HepG2 (cell line): ENCODE data around the gene CLDN9. TPM values are rescaled to one million over a fixed set of nuclear protein-coding genes. Genes with fewer than 3 reads are reported as not detected.

ENCODE experiments used
- AKAP8 ChIP-seq: sonication (generic); formaldehyde crosslinking; IDR thresholded peaks from 2 replicates; pipeline ENCODE4 v1.5.1; 2020; ENCODE audit warnings: mild to moderate bottlenecking, missing genetic modification reagents
- ARNT ChIP-seq: fragments of 450-650 bp; IDR thresholded peaks from 2 replicates; pipeline ENCODE4 v1.6.1; 2017
- CEBPB ChIP-seq: IDR thresholded peaks from 2 replicates; pipeline ENCODE4 v1.6.1; 2011; ENCODE audit warnings: low read depth, low read length, improper control_type of control experiment, borderline replicate concordance
- EED ChIP-seq: sonication (generic); formaldehyde crosslinking; IDR thresholded peaks from 2 replicates; pipeline ENCODE4 v1.5.0; 2020; ENCODE audit warnings: mild to moderate bottlenecking, missing genetic modification reagents
- KDM4B ChIP-seq: sonication (generic); formaldehyde crosslinking; IDR thresholded peaks from 2 replicates; pipeline ENCODE4 v1.4.0; 2020; ENCODE audit warnings: missing genetic modification reagents
- NPAS2 ChIP-seq: sonication (generic); formaldehyde crosslinking; IDR thresholded peaks from 2 replicates; pipeline ENCODE4 v1.8.0; 2022; ENCODE audit warnings: mild to moderate bottlenecking, missing genetic modification reagents, borderline replicate concordance
- TARDBP ChIP-seq: sonication (generic); formaldehyde crosslinking; IDR thresholded peaks from 2 replicates; pipeline ENCODE4 v1.8.0; 2022; ENCODE audit warnings: mild to moderate bottlenecking, missing genetic modification reagents
- ZFP36 ChIP-seq: fragments of 150-350 bp; IDR thresholded peaks from 2 replicates; pipeline ENCODE4 v1.6.1; 2018; ENCODE audit warnings: borderline replicate concordance, low read length, low read depth; ENCODE audit not compliant: partially characterized antibody
- ZNF101 ChIP-seq: sonication (generic); formaldehyde crosslinking; IDR thresholded peaks from 2 replicates; pipeline ENCODE4 v1.4.0; 2020; ENCODE audit warnings: mild to moderate bottlenecking, low read depth, missing genetic modification reagents, borderline replicate concordance
- ZNF143 ChIP-seq: sonication (generic); formaldehyde crosslinking; IDR thresholded peaks from 2 replicates; pipeline ENCODE4 v1.4.0; 2020; ENCODE audit warnings: missing genetic modification reagents
- ZNF263 ChIP-seq: sonication (generic); formaldehyde crosslinking; IDR thresholded peaks from 2 replicates; pipeline ENCODE4 v1.4.0; 2020; ENCODE audit warnings: missing genetic modification reagents
- ZNF788 ChIP-seq: sonication (generic); formaldehyde crosslinking; IDR thresholded peaks from 2 replicates; pipeline ENCODE4 v1.5.0; 2020; ENCODE audit warnings: mild to moderate bottlenecking, missing genetic modification reagents, borderline replicate concordance
- polyA plus RNA-seq, 8 experiments: library from polyadenylated mRNA; depleted of rRNA in 3 of 8; stranded (reverse) in 7 of 8; unstranded in 1 of 8; fragments of >200 nt; fragmentation: Illumina TruSeq in 4 of 8; extraction: Trizol in 4 of 8; gene quantifications; 2 replicates each; pipeline versions ENCODE4 v1.2.1 to v1.2.3, GENCODE V29; 2011 to 2016; ENCODE audit warnings: low read depth in 4 of 8, missing spikeins in 1 of 8, mixed read lengths in 1 of 8; ENCODE audit not compliant: insufficient read depth in 1 of 8
- total RNA-seq, 5 experiments: library from RNA; depleted of rRNA; stranded (reverse); fragments of >200 nt; fragmentation: Illumina TruSeq; extraction: Trizol; gene quantifications; 2 replicates each; pipeline ENCODE4 v1.2.3, GENCODE V29; 2016; ENCODE audit warnings: low read depth in 1 of 5
- TF ChIP-seq, protein P1 (sequence below): sonication (generic); formaldehyde crosslinking; IDR thresholded peaks from 2 replicates; pipeline ENCODE4 v1.4.0; 2020; ENCODE audit warnings: mild to moderate bottlenecking, missing genetic modification reagents
- TF ChIP-seq, protein P2 (sequence below): sonication (generic); formaldehyde crosslinking; IDR thresholded peaks from 2 replicates; pipeline ENCODE4 v1.4.0; 2020; ENCODE audit warnings: missing genetic modification reagents
- TF ChIP-seq, protein P3 (sequence below): sonication (generic); formaldehyde crosslinking; IDR thresholded peaks from 2 replicates; pipeline ENCODE4 v1.4.0; 2020; ENCODE audit warnings: mild to moderate bottlenecking, missing genetic modification reagents
- TF ChIP-seq, protein P4 (sequence below): sonication (generic); formaldehyde crosslinking; IDR thresholded peaks from 2 replicates; pipeline ENCODE4 v1.5.1; 2020; ENCODE audit warnings: missing genetic modification reagents, mild to moderate bottlenecking, borderline replicate concordance
- TF ChIP-seq, protein P5 (sequence below): IDR thresholded peaks from 2 replicates; pipeline ENCODE4 v1.6.1; 2016; ENCODE audit warnings: mild to moderate bottlenecking

Gene CLDN9
- total and polyA plus RNA-seq, 2 of the 13 experiments (the other 11 are each of a cell fraction or from before 2014, with no cell fraction given): 0.15 to 0.26 TPM

DNA sequence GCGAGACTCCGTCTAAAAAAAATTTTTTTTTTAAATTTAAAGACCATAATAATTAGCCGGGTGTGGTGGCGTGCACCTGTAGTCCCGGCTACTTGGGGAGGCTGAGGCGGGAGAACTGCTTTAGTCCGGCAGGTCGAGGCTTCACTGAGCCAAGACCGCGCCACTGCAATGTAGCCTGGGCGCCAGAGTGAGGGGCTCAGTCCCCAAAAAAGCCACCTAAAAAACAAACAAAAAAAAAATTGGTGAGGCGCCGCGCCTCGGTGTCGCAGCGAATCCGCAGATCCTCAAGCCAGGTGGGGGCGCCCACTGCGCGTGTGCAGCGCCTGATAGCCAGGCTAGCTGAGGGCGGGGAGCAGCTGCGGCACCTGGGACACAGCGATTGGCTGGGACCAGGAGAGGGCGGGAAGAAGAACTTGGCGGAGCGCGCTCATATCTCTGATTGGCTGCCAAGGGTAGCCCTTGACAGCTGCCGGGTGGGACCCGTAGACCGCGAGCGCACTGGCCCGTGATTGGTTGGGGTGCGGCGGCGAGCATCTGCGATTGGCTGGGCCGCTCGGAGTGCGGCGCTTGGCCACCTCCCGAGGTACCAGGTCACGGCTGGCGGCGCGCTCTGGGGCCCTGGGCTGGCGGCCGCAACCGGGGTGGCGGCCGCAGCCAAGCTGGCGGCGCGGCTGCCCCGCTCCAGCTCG lies 9.0 kb upstream of the CLDN9 start (continued):
- TF ChIP-seq EED (CRISPR knock-in tag) (no peak), KDM4B (CRISPR knock-in tag) (peak; percentile 80; the same call in 1 of the 2 replicates), ZNF263 (CRISPR knock-in tag) (peak; percentile 24; the same call in 1 of the 2 replicates), TARDBP (CRISPR knock-in tag) (0 out of 2 replicates have a peak, but pooled peaks have one; percentile 48), ZNF788 (peak; percentile 30; the same call in 1 of the 2 replicates), CEBPB (no peak), ZFP36 (no peak), ZNF101 (no peak), ZNF143 (CRISPR knock-in tag) (peak; percentile 72), AKAP8 (CRISPR knock-in tag) (0 out of 2 replicates have a peak, but pooled peaks have one; percentile 21), NPAS2 (no peak), ARNT (no peak)
- TF ChIP-seq, protein P1, sequence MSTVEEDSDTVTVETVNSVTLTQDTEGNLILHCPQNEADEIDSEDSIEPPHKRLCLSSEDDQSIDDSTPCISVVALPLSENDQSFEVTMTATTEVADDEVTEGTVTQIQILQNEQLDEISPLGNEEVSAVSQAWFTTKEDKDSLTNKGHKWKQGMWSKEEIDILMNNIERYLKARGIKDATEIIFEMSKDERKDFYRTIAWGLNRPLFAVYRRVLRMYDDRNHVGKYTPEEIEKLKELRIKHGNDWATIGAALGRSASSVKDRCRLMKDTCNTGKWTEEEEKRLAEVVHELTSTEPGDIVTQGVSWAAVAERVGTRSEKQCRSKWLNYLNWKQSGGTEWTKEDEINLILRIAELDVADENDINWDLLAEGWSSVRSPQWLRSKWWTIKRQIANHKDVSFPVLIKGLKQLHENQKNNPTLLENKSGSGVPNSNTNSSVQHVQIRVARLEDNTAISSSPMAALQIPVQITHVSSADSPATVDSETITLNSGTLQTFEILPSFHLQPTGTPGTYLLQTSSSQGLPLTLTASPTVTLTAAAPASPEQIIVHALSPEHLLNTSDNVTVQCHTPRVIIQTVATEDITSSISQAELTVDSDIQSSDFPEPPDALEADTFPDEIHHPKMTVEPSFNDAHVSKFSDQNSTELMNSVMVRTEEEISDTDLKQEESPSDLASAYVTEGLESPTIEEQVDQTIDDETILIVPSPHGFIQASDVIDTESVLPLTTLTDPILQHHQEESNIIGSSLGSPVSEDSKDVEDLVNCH: no peak
- TF ChIP-seq, protein P2, sequence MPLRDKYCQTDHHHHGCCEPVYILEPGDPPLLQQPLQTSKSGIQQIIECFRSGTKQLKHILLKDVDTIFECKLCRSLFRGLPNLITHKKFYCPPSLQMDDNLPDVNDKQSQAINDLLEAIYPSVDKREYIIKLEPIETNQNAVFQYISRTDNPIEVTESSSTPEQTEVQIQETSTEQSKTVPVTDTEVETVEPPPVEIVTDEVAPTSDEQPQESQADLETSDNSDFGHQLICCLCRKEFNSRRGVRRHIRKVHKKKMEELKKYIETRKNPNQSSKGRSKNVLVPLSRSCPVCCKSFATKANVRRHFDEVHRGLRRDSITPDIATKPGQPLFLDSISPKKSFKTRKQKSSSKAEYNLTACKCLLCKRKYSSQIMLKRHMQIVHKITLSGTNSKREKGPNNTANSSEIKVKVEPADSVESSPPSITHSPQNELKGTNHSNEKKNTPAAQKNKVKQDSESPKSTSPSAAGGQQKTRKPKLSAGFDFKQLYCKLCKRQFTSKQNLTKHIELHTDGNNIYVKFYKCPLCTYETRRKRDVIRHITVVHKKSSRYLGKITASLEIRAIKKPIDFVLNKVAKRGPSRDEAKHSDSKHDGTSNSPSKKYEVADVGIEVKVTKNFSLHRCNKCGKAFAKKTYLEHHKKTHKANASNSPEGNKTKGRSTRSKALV (CRISPR knock-in tag): peak; percentile 61; the same call in 1 of the 2 replicates
- TF ChIP-seq, protein P3, sequence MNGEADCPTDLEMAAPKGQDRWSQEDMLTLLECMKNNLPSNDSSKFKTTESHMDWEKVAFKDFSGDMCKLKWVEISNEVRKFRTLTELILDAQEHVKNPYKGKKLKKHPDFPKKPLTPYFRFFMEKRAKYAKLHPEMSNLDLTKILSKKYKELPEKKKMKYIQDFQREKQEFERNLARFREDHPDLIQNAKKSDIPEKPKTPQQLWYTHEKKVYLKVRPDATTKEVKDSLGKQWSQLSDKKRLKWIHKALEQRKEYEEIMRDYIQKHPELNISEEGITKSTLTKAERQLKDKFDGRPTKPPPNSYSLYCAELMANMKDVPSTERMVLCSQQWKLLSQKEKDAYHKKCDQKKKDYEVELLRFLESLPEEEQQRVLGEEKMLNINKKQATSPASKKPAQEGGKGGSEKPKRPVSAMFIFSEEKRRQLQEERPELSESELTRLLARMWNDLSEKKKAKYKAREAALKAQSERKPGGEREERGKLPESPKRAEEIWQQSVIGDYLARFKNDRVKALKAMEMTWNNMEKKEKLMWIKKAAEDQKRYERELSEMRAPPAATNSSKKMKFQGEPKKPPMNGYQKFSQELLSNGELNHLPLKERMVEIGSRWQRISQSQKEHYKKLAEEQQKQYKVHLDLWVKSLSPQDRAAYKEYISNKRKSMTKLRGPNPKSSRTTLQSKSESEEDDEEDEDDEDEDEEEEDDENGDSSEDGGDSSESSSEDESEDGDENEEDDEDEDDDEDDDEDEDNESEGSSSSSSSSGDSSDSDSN (CRISPR knock-in tag): peak; percentile 45
- TF ChIP-seq, protein P4, sequence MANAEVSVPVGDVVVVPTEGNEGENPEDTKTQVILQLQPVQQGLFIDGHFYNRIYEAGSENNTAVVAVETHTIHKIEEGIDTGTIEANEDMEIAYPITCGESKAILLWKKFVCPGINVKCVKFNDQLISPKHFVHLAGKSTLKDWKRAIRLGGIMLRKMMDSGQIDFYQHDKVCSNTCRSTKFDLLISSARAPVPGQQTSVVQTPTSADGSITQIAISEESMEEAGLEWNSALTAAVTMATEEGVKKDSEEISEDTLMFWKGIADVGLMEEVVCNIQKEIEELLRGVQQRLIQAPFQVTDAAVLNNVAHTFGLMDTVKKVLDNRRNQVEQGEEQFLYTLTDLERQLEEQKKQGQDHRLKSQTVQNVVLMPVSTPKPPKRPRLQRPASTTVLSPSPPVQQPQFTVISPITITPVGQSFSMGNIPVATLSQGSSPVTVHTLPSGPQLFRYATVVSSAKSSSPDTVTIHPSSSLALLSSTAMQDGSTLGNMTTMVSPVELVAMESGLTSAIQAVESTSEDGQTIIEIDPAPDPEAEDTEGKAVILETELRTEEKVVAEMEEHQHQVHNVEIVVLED: peak; percentile 72; the same call in 1 of the 2 replicates
- TF ChIP-seq, protein P5, sequence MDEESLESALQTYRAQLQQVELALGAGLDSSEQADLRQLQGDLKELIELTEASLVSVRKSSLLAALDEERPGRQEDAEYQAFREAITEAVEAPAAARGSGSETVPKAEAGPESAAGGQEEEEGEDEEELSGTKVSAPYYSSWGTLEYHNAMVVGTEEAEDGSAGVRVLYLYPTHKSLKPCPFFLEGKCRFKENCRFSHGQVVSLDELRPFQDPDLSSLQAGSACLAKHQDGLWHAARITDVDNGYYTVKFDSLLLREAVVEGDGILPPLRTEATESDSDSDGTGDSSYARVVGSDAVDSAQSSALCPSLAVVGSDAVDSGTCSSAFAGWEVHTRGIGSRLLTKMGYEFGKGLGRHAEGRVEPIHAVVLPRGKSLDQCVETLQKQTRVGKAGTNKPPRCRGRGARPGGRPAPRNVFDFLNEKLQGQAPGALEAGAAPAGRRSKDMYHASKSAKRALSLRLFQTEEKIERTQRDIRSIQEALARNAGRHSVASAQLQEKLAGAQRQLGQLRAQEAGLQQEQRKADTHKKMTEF (CRISPR knock-in tag): peak; percentile 69
